ENCODE measurements around the gene ATL1.

DNA sequence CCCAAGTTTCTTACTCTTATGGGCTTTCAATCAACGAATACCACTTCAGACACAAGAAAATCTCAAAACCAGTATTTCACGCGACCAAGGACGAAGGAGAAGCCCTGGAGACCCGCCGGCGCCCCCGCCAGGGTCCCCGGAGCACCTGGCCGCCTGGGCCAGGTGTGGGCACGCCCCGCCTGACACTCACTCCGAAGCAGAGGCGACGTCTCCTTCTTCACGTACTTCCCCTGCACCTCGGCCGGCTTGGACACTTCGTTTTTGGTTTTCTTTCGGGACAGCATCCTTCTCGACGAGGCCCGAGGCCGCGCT, 107.7 kb downstream of the ATL1 start:
- TF ChIP-seq, protein P1, sequence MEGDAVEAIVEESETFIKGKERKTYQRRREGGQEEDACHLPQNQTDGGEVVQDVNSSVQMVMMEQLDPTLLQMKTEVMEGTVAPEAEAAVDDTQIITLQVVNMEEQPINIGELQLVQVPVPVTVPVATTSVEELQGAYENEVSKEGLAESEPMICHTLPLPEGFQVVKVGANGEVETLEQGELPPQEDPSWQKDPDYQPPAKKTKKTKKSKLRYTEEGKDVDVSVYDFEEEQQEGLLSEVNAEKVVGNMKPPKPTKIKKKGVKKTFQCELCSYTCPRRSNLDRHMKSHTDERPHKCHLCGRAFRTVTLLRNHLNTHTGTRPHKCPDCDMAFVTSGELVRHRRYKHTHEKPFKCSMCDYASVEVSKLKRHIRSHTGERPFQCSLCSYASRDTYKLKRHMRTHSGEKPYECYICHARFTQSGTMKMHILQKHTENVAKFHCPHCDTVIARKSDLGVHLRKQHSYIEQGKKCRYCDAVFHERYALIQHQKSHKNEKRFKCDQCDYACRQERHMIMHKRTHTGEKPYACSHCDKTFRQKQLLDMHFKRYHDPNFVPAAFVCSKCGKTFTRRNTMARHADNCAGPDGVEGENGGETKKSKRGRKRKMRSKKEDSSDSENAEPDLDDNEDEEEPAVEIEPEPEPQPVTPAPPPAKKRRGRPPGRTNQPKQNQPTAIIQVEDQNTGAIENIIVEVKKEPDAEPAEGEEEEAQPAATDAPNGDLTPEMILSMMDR (conservative IDR thresholded peaks at IDR 0.05; ENCODE audit: low read depth, low read length): no peak
- TF ChIP-seq FOS (IDR thresholded peaks at IDR 0.05; ENCODE audit: low read depth, low read length) (no peak), POLR2A (IDR thresholded peaks at IDR 0.05; ENCODE audit: low read depth, low read length) (no peak), CEBPB (IDR thresholded peaks at IDR 0.05; ENCODE audit: low read depth, low read length) (no peak), RFX5 (IDR thresholded peaks at IDR 0.05; ENCODE audit: low read depth, low read length) (no peak), SMC3 (IDR thresholded peaks at IDR 0.05; ENCODE audit: low read depth, low read length) (no peak)

Measured in IMR-90 (cell line).